GM18505 (cell line): ENCODE measurements around the gene NR2E3.

Experiments
- ATAC-seq: cut with Tn5 transposase; IDR thresholded peaks from one replicate; pipeline ENCODE4 v1.9.1; 2021; ENCODE audit not compliant: unreplicated experiment
- POLR2A ChIP-seq: IDR thresholded peaks from 4 replicates; pipeline ENCODE4 v1.6.1; 2011; ENCODE audit warnings: borderline replicate concordance; ENCODE audit not compliant: insufficient read depth, insufficient read length; ENCODE audit errors: extremely low read depth

Gene NR2E3

GRCh38 chr15:71782422-71783165 is 27.8 kb upstream of the NR2E3 start:
- TF ChIP-seq POLR2A, result no peak
- no peak for ATAC-seq

- TF ChIP-seq POLR2A, result no peak
- ATAC-seq, result no peak
Measured at GRCh38 chr15:71784719-71785118, 25.6 kb upstream of the NR2E3 start.

- TF ChIP-seq POLR2A, result no peak
- no peak for ATAC-seq
Measured at GRCh38 chr15:71785996-71786395, 24.4 kb upstream of the NR2E3 start.

- no peak for ATAC-seq
- no peak for TF ChIP-seq POLR2A
Measured at GRCh38 chr15:71786673-71787072, 23.7 kb upstream of the NR2E3 start.

GRCh38 chr15:71788646-71789579 is 21.4 kb upstream of the NR2E3 start:
- TF ChIP-seq POLR2A, result no peak
- no peak for ATAC-seq

GRCh38 chr15:71789616-71790015 is 20.7 kb upstream of the NR2E3 start:
- no peak for TF ChIP-seq POLR2A
- no peak for ATAC-seq

GRCh38 chr15:71790081-71790480 is 20.3 kb upstream of the NR2E3 start:
- no peak for TF ChIP-seq POLR2A
- ATAC-seq, result no peak

- TF ChIP-seq POLR2A, result no peak
- ATAC-seq, result no peak
Measured at GRCh38 chr15:71791975-71792374, 18.4 kb upstream of the NR2E3 start.

- ATAC-seq, result no peak
Measured at GRCh38 chr15:71792521-71792920, 17.8 kb upstream of the NR2E3 start.

GRCh38 chr15:71798641-71799040 is 11.7 kb upstream of the NR2E3 start:
- TF ChIP-seq POLR2A, result no peak
- no peak for ATAC-seq

More at GRCh38 chr15:71792521-71792920, 17.8 kb upstream of the NR2E3 start:
- no peak for TF ChIP-seq POLR2A

- ATAC-seq, result no peak
- no peak for TF ChIP-seq POLR2A
Measured at GRCh38 chr15:71800190-71800589, 10.2 kb upstream of the NR2E3 start.

- ATAC-seq, result no peak
- TF ChIP-seq POLR2A, result no peak
Measured at GRCh38 chr15:71800835-71801745, 9.3 kb upstream of the NR2E3 start.
